GM12878 (cell line): ENCODE measurements around the gene HSD11B1L. TPM values are rescaled to one million over a fixed set of nuclear protein-coding genes. Genes with fewer than 3 reads are reported as not detected.
A peak's percentile ranks its signal among the peaks of the same experiment; 100 is the strongest.

Experiments
- BACH1 ChIP-seq: fragments of 450-650 bp; IDR thresholded peaks from 2 replicates; pipeline ENCODE4 v1.6.1; 2017; ENCODE audit warnings: mild to moderate bottlenecking, borderline replicate concordance
- BMI1 ChIP-seq: fragments of 450-650 bp; IDR thresholded peaks from 2 replicates; pipeline ENCODE4 v1.6.1; 2016; ENCODE audit warnings: mild to moderate bottlenecking, moderate library complexity, borderline replicate concordance
- CREB1 ChIP-seq: IDR thresholded peaks from 2 replicates; pipeline ENCODE4 v1.6.1; 2012; ENCODE audit warnings: low read depth, mild to moderate bottlenecking, inconsistent platforms
- CREM ChIP-seq: IDR thresholded peaks from 2 replicates; pipeline ENCODE4 v1.6.1; 2014; ENCODE audit warnings: antibody characterized with exemption, low read depth
- EGR1 ChIP-seq, 2 experiments: IDR thresholded peaks; 1 replicate in 1 of 2; 2 replicates in 1 of 2; pipeline ENCODE4 v1.6.1; 2011 to 2012; ENCODE audit warnings: low read depth in 2 of 2, low read length in 2 of 2, borderline replicate concordance in 1 of 2, mild to moderate bottlenecking in 1 of 2, moderate library complexity in 1 of 2
- FOXM1 ChIP-seq: IDR thresholded peaks from 2 replicates; pipeline ENCODE4 v1.6.1; 2012; ENCODE audit warnings: low read depth, mild to moderate bottlenecking, inconsistent platforms, low read length, moderate library complexity
- RFX5 ChIP-seq: IDR thresholded peaks from 2 replicates; pipeline ENCODE4 v1.6.1; 2011; ENCODE audit warnings: low read depth, low read length, improper control_type of control experiment
- SRF ChIP-seq, 2 experiments: IDR thresholded peaks; 2 replicates each; pipeline ENCODE4 v1.6.1; 2011; ENCODE audit warnings: low read depth in 2 of 2, low read length in 2 of 2, mild to moderate bottlenecking in 1 of 2, moderate library complexity in 1 of 2
- polyA plus RNA-seq, 11 experiments: library from polyadenylated mRNA; depleted of rRNA in 4 of 11; unstranded in 6 of 11; stranded (reverse) in 5 of 11; fragments of >200 nt; fragmentation: Nextera tagmentation in 4 of 11; fragmentation: Illumina TruSeq in 1 of 11; extraction: Ambion mirVana in 4 of 11; extraction: Trizol in 1 of 11; gene quantifications; 1 replicate in 1 of 11; 2 replicates in 10 of 11; pipeline versions ENCODE4 v1.2.1 to v1.2.3, GENCODE V29; 2011 to 2016; ENCODE audit warnings: inconsistent platforms in 2 of 11, missing spikeins in 2 of 11, low read depth in 1 of 11
- total RNA-seq, 4 experiments: library from RNA; depleted of rRNA in 3 of 4; stranded (reverse); fragments of >200 nt in 3 of 4; fragmentation: Illumina TruSeq in 1 of 4; extraction: Trizol in 1 of 4; gene quantifications; 2 replicates each; pipeline versions ENCODE4 v1.2.1 to v1.2.3, GENCODE V29; 2013 to 2021
- TF ChIP-seq, protein P1 (sequence below): fragments of 450-650 bp; IDR thresholded peaks from 2 replicates; pipeline ENCODE4 v1.6.1; 2017; ENCODE audit warnings: low read depth, mild to moderate bottlenecking, moderate library complexity
- TF ChIP-seq, protein P2 (sequence below): fragments of 450-650 bp; IDR thresholded peaks from 2 replicates; pipeline ENCODE4 v1.6.1; 2016; ENCODE audit warnings: mild to moderate bottlenecking
- TF ChIP-seq, protein P3 (sequence below), 3 experiments: IDR thresholded peaks in 2 of 3; conservative IDR thresholded peaks in 1 of 3; 2 replicates each; pipeline ENCODE4 v1.5.1; 2011; ENCODE audit warnings: low read depth in 3 of 3, low read length in 3 of 3, mild to moderate bottlenecking in 3 of 3, control low read depth in 2 of 3, moderate library complexity in 2 of 3, inconsistent platforms in 1 of 3, mixed read lengths in 1 of 3; ENCODE audit not compliant: control insufficient read depth in 2 of 3, insufficient read depth in 1 of 3; ENCODE audit errors: extremely low read depth in 1 of 3

Gene HSD11B1L
- total and polyA plus RNA-seq, 10 of the 15 experiments (the other 5 are each of a cell fraction or from before 2014, with no cell fraction given) = 0.29 to 1.8 (median 1.1) TPM; not detected in 1

DNA sequence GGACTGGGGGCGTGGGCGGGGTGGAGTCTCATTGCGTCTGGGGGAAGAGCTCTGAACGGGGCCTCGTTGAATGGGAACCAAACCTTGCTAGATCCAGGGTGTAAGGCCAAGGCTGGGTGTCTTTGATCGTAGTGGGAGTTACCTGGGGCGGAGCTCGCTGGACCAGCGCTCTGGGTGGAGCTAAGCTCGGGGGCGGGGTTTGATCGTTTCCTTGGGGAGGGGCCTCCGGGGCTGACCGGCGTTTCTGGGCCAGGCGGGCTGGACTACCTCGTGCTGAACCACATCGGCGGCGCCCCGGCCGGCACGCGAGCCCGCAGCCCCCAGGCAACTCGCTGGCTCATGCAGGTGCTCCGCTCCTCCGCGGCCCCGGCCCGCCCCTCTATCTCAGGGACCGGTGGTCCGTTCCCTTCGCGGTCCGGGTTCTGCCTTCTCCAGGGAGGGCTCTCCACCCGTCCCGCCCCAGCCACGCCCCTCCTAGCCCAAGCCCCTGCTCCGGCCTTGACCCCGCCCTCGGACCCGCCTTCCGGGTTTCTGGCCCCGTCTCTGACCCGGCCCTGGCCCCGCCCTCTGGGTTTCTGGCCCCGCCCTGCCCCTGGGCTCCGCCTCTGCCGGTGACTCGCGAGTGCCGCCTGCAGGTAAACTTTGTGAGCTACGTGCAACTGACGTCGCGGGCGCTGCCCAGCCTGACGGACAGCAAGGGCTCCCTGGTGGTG lies 6.0 kb downstream of the HSD11B1L start (continued):
- TF ChIP-seq FOXM1 (no peak), SRF (IDR thresholded peaks at IDR 0.05; ENCODE audit: low read depth in 2 of 2, low read length in 2 of 2) (no peak), BACH1 (0 out of 2 replicates have a peak, but pooled peaks have one; percentile 61), CREB1 (peak; percentile 94), RFX5 (0 out of 2 replicates have a peak, but pooled peaks have one; percentile 8), BMI1 (no peak), CREM (peak; percentile 95), EGR1 (IDR thresholded peaks at IDR 0.05; ENCODE audit: borderline replicate concordance in 1 of 2, low read depth in 2 of 2, low read length in 2 of 2) (peak in 1 of 2 experiments; percentile 62; a peak in 1 of 3 replicates)
- TF ChIP-seq, protein P1, sequence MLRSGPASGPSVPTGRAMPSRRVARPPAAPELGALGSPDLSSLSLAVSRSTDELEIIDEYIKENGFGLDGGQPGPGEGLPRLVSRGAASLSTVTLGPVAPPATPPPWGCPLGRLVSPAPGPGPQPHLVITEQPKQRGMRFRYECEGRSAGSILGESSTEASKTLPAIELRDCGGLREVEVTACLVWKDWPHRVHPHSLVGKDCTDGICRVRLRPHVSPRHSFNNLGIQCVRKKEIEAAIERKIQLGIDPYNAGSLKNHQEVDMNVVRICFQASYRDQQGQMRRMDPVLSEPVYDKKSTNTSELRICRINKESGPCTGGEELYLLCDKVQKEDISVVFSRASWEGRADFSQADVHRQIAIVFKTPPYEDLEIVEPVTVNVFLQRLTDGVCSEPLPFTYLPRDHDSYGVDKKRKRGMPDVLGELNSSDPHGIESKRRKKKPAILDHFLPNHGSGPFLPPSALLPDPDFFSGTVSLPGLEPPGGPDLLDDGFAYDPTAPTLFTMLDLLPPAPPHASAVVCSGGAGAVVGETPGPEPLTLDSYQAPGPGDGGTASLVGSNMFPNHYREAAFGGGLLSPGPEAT = peak; percentile 42; the same call in 1 of the 2 replicates
- TF ChIP-seq, protein P2, sequence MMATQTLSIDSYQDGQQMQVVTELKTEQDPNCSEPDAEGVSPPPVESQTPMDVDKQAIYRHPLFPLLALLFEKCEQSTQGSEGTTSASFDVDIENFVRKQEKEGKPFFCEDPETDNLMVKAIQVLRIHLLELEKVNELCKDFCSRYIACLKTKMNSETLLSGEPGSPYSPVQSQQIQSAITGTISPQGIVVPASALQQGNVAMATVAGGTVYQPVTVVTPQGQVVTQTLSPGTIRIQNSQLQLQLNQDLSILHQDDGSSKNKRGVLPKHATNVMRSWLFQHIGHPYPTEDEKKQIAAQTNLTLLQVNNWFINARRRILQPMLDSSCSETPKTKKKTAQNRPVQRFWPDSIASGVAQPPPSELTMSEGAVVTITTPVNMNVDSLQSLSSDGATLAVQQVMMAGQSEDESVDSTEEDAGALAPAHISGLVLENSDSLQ = peak; percentile 89
- TF ChIP-seq, protein P3, sequence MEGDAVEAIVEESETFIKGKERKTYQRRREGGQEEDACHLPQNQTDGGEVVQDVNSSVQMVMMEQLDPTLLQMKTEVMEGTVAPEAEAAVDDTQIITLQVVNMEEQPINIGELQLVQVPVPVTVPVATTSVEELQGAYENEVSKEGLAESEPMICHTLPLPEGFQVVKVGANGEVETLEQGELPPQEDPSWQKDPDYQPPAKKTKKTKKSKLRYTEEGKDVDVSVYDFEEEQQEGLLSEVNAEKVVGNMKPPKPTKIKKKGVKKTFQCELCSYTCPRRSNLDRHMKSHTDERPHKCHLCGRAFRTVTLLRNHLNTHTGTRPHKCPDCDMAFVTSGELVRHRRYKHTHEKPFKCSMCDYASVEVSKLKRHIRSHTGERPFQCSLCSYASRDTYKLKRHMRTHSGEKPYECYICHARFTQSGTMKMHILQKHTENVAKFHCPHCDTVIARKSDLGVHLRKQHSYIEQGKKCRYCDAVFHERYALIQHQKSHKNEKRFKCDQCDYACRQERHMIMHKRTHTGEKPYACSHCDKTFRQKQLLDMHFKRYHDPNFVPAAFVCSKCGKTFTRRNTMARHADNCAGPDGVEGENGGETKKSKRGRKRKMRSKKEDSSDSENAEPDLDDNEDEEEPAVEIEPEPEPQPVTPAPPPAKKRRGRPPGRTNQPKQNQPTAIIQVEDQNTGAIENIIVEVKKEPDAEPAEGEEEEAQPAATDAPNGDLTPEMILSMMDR (IDR thresholded peaks at IDR 0.05 in 2 of 3, conservative IDR thresholded peaks at IDR 0.05 in 1 of 3; ENCODE audit: control insufficient read depth in 2 of 3, extremely low read depth in 1 of 3, insufficient read depth in 1 of 3, low read depth in 3 of 3, low read length in 3 of 3) = peak; percentile 84 to 95 (median 88)
